H1 (cell line): ENCODE measurements around the gene TRIB2.

ENCODE experiments used
- CREB1 ChIP-seq: IDR thresholded peaks from 2 replicates; pipeline ENCODE4 v1.6.1; 2012; ENCODE audit warnings: inconsistent platforms
- EP300 ChIP-seq, 2 experiments: IDR thresholded peaks; 1 replicate in 1 of 2; 2 replicates in 1 of 2; pipeline ENCODE4 v1.6.1; 2011 to 2012; ENCODE audit warnings: low read depth in 2 of 2, low read length in 2 of 2, mild to moderate bottlenecking in 2 of 2, borderline replicate concordance in 1 of 2, inconsistent platforms in 1 of 2, moderate library complexity in 1 of 2
- HDAC2 ChIP-seq, 2 experiments: fragments of 300-600 bp in 1 of 2; sonication (generic) in 1 of 2; IDR thresholded peaks; 2 replicates each; pipeline ENCODE4 v1.6.1; 2011 to 2012; ENCODE audit warnings: low read depth in 2 of 2, low read length in 2 of 2, mild to moderate bottlenecking in 2 of 2, moderate library complexity in 2 of 2, borderline replicate concordance in 1 of 2, inconsistent platforms in 1 of 2
- JUN ChIP-seq: IDR thresholded peaks from 2 replicates; pipeline ENCODE4 v1.6.1; 2011; ENCODE audit warnings: low read depth, mild to moderate bottlenecking, improper control_type of control experiment, low read length
- JUND ChIP-seq: IDR thresholded peaks from 2 replicates; pipeline ENCODE4 v1.6.1; 2011; ENCODE audit warnings: mild to moderate bottlenecking, improper control_type of control experiment, low read length
- KDM5A ChIP-seq: fragments of 200-600 bp; IDR thresholded peaks from 2 replicates; pipeline ENCODE4 v1.7.1; 2012; ENCODE audit warnings: mild to moderate bottlenecking, low read length, inconsistent platforms, mixed read lengths
- POLR2A ChIP-seq, 2 experiments: IDR thresholded peaks; 1 replicate in 1 of 2; 2 replicates in 1 of 2; pipeline ENCODE4 v1.6.1; 2011; ENCODE audit warnings: low read depth in 2 of 2, low read length in 2 of 2, mild to moderate bottlenecking in 2 of 2; ENCODE audit errors: control extremely low read depth in 1 of 2
- RAD21 ChIP-seq, 2 experiments: IDR thresholded peaks in 1 of 2; conservative IDR thresholded peaks in 1 of 2; 2 replicates each; pipeline ENCODE4 v1.6.1; 2011; ENCODE audit warnings: low read depth in 2 of 2, low read length in 2 of 2, improper control_type of control experiment in 1 of 2, inconsistent platforms in 1 of 2, mild to moderate bottlenecking in 1 of 2, moderate library complexity in 1 of 2
- YY1 ChIP-seq: IDR thresholded peaks from 2 replicates; pipeline ENCODE4 v1.6.1; 2011; ENCODE audit warnings: low read depth, mild to moderate bottlenecking, low read length
- TF ChIP-seq, protein P1 (sequence below), 3 experiments: IDR thresholded peaks; 1 replicate in 2 of 3; 2 replicates in 1 of 3; pipeline versions ENCODE4 v1.5.1 to v1.6.1; 2011; ENCODE audit warnings: low read length in 3 of 3, mild to moderate bottlenecking in 3 of 3, inconsistent platforms in 2 of 3, low read depth in 1 of 3, moderate library complexity in 1 of 3; ENCODE audit not compliant: insufficient read depth in 1 of 3; ENCODE audit errors: control extremely low read depth in 1 of 3
- TF ChIP-seq, protein P2 (sequence below): IDR thresholded peaks from 2 replicates; pipeline ENCODE4 v1.6.1; 2011; ENCODE audit warnings: low read length, improper control_type of control experiment

DNA sequence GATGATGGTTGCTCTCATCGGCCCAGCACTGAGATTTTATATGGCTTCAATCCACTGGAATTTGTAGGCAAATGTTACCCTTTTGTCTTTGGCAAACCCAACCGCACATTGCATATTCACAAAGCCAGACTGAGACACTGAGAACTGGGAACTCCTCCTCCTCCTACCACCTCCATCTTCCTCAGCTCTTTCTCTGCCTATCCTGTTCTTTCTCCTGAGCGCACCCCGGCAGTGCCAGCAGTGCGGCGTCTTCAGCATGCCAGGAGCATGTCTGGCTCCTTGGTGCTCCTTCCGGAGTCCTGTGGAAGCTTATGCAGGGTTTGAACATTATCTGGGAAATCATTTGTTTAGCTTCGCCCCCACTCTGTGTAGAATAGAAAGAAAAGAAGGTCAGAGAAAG is 50.8 kb downstream of the TRIB2 start:
- no peak for TF ChIP-seq JUND
- TF ChIP-seq, protein P1, sequence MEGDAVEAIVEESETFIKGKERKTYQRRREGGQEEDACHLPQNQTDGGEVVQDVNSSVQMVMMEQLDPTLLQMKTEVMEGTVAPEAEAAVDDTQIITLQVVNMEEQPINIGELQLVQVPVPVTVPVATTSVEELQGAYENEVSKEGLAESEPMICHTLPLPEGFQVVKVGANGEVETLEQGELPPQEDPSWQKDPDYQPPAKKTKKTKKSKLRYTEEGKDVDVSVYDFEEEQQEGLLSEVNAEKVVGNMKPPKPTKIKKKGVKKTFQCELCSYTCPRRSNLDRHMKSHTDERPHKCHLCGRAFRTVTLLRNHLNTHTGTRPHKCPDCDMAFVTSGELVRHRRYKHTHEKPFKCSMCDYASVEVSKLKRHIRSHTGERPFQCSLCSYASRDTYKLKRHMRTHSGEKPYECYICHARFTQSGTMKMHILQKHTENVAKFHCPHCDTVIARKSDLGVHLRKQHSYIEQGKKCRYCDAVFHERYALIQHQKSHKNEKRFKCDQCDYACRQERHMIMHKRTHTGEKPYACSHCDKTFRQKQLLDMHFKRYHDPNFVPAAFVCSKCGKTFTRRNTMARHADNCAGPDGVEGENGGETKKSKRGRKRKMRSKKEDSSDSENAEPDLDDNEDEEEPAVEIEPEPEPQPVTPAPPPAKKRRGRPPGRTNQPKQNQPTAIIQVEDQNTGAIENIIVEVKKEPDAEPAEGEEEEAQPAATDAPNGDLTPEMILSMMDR (IDR thresholded peaks at IDR 0.05; ENCODE audit: control extremely low read depth in 1 of 3, insufficient read depth in 1 of 3, low read depth in 1 of 3, low read length in 3 of 3): no peak
- no peak for TF ChIP-seq KDM5A
- TF ChIP-seq EP300 (IDR thresholded peaks at IDR 0.05; ENCODE audit: borderline replicate concordance in 1 of 2, low read depth in 2 of 2, low read length in 2 of 2): no peak
- TF ChIP-seq YY1: no peak
- no peak for TF ChIP-seq CREB1
- TF ChIP-seq, protein P2, sequence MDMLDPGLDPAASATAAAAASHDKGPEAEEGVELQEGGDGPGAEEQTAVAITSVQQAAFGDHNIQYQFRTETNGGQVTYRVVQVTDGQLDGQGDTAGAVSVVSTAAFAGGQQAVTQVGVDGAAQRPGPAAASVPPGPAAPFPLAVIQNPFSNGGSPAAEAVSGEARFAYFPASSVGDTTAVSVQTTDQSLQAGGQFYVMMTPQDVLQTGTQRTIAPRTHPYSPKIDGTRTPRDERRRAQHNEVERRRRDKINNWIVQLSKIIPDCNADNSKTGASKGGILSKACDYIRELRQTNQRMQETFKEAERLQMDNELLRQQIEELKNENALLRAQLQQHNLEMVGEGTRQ: no peak
- TF ChIP-seq HDAC2 (IDR thresholded peaks at IDR 0.05; ENCODE audit: borderline replicate concordance in 1 of 2, low read depth in 2 of 2, low read length in 2 of 2): no peak
- TF ChIP-seq POLR2A (IDR thresholded peaks at IDR 0.05; ENCODE audit: control extremely low read depth in 1 of 2, low read depth in 2 of 2, low read length in 2 of 2): no peak
- no peak for TF ChIP-seq JUN
- TF ChIP-seq RAD21 (IDR thresholded peaks at IDR 0.05 in 1 of 2, conservative IDR thresholded peaks at IDR 0.05 in 1 of 2; ENCODE audit: low read depth in 2 of 2, low read length in 2 of 2): no peak
